ENCODE data around the gene NUBPL. TPM values are rescaled to one million over a fixed set of nuclear protein-coding genes. Genes with fewer than 3 reads are reported as not detected.
"Not testable (repeated sequence)": the region's sequence is repeated elsewhere in the genome, so short reads cannot be mapped to it uniquely, and the experiment has no call there.

The NUBPL gene
- total RNA-seq, 2 donors from 2014 or later, result 9.2 to 30.0 TPM

DNA sequence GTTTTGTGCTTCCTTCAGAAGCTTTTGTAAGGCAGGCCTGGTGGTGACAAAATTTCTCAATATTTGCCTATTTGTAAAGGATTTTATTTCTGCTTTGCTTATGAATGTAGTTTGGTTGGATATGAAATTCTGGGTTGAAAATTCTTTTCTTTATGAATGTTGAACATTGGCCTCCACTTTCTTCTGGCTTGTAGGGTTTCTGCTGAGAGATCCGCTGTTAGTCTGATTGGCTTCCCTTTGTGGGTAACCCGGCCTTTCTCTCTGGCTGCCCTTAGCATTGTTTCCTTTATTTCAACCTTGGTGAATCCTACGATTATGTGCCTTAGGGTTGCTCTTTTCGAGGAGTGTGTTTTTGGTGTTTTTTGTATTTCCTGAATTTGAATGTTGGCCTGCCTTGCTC, 58.2 kb downstream of the NUBPL start:
- H3K4me3 ChIP-seq, result no peak overlapping the region
- ATAC-seq (ENCODE audit: insufficient number of reproducible peaks, low FRiP score, low read depth) (no peak), DNase-seq (ENCODE audit: low spot score) (no peak)
- no peaks in the 10 kb centered on the region for H3K36me3 ChIP-seq
- TF ChIP-seq, protein P1, sequence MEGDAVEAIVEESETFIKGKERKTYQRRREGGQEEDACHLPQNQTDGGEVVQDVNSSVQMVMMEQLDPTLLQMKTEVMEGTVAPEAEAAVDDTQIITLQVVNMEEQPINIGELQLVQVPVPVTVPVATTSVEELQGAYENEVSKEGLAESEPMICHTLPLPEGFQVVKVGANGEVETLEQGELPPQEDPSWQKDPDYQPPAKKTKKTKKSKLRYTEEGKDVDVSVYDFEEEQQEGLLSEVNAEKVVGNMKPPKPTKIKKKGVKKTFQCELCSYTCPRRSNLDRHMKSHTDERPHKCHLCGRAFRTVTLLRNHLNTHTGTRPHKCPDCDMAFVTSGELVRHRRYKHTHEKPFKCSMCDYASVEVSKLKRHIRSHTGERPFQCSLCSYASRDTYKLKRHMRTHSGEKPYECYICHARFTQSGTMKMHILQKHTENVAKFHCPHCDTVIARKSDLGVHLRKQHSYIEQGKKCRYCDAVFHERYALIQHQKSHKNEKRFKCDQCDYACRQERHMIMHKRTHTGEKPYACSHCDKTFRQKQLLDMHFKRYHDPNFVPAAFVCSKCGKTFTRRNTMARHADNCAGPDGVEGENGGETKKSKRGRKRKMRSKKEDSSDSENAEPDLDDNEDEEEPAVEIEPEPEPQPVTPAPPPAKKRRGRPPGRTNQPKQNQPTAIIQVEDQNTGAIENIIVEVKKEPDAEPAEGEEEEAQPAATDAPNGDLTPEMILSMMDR (IDR thresholded peaks at IDR 0.05), result no peak
- no peaks in the 10 kb centered on the region for H3K27me3 ChIP-seq (replicated peaks; ENCODE audit: insufficient read depth)
- no peaks in the 10 kb centered on the region for H3K9me3 ChIP-seq
- no peaks in the 10 kb centered on the region for H3K4me1 ChIP-seq (ENCODE audit: control insufficient read depth in 1 of 2, low read depth in 2 of 2)
- H3K27ac ChIP-seq, result no peak overlapping the region

DNA sequence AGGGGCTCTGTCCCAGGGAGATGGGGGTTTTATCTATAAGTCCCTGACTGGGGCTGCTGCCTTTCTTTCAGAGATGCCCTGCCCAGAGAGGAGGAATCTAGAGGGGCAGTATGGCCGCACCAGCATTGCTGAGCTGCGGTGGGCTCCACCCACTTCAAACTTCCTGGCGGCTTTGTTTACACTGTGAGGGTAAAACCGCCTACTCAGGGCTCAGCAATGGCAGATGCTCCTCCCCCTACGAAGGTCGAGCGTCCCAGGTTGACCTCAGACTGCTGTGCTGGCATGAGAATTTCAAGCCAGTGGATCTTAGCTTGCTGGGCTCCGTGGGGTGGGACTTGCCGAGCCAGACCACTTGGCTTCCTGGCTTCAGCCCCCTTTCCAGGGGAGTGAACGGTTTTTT, 59.7 kb downstream of the NUBPL start:
- not testable (repeated sequence) for H3K4me1 ChIP-seq (ENCODE audit: control insufficient read depth in 1 of 2, low read depth in 2 of 2); H3K9me3 ChIP-seq; H3K27ac ChIP-seq; H3K27me3 ChIP-seq (replicated peaks; ENCODE audit: insufficient read depth); H3K36me3 ChIP-seq; H3K4me3 ChIP-seq; DNase-seq (ENCODE audit: low spot score); ATAC-seq (ENCODE audit: insufficient number of reproducible peaks, low FRiP score, low read depth)

DNA sequence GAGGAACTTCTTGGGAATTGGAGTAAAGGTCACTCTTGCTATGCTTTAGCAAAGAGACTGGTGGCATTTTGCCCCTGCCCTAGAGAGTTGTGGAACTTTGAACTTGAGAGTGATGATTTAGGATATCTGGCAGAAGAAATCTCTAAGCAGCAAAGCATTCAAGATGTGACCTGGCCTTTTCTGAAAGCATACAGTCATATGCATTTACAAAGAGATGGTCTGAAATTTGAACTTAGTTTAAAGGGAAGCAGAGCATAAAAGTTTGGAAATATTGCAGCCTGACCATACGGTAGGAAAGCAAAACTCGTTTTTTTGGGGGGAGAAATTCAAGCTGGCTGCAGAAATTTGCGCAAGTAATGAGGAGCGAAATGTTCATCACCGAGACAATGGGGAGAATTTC, 60.9 kb downstream of the NUBPL start:
- no peak for ATAC-seq (ENCODE audit: insufficient number of reproducible peaks, low FRiP score, low read depth)

DNA sequence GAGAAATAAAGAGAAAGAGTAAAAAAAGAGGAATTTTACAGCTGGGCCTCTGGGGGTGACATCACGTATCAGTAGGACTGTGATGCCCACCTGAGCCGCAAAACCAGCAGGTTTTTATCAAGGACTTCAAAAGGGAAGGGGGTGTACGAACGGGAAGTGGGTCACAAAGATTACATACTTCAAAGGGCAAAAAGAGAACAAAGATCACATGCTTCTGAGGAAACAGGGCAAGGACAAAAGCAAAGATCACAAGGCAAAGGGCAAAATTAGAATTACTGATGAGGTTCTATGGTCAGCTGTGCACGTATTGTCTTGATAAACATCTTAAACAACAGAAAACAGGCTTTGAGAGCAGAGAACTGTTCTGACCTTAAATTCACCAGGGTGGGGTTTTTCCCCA, 91.7 kb downstream of the NUBPL start:
- not testable (repeated sequence) for ATAC-seq (ENCODE audit: insufficient number of reproducible peaks, low FRiP score, low read depth); H3K4me3 ChIP-seq; H3K27ac ChIP-seq; DNase-seq (ENCODE audit: low spot score); H3K4me1 ChIP-seq (ENCODE audit: control insufficient read depth in 1 of 2, low read depth in 2 of 2); H3K27me3 ChIP-seq (replicated peaks; ENCODE audit: insufficient read depth); H3K9me3 ChIP-seq; H3K36me3 ChIP-seq

More for the DNA sequence above, 60.9 kb downstream of the NUBPL start:
- Histone ChIP-seq H3K4me1 (ENCODE audit: control insufficient read depth in 1 of 2, low read depth in 2 of 2) (no peaks in the 10 kb centered on the region), H3K36me3 (no peaks in the 10 kb centered on the region), H3K27me3 (replicated peaks; ENCODE audit: insufficient read depth) (no peaks in the 10 kb centered on the region), H3K27ac (no peak overlapping the region), H3K4me3 (no peak overlapping the region), H3K9me3 (no peaks in the 10 kb centered on the region)
- no peak for DNase-seq (ENCODE audit: low spot score)
- TF ChIP-seq, protein P1 (IDR thresholded peaks at IDR 0.05), result no peak

DNA sequence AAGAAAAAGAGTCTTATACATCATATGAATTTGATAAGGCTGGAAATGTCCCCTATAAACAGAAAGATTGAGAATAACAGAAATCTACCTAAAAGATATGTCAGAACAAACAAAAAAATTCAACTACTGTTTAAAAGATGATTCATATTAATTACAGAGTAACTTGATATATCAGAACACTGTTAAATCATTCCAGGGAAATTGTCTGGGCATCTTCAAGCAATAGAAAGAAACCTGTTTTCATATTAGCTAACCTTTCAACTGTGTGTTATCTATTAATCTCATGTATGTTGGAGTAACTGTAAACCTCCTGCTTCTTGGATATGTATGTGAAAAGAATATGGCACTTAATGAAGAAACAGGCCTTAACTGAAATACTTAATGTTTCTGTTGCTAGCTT, 96.7 kb downstream of the NUBPL start:
- ATAC-seq (ENCODE audit: insufficient number of reproducible peaks, low FRiP score, low read depth) (no peak), DNase-seq (ENCODE audit: low spot score) (no peak)
- no peaks in the 10 kb centered on the region for H3K36me3 ChIP-seq
- H3K4me3 ChIP-seq, result no peak overlapping the region
- H3K9me3 ChIP-seq, result peaks cover 3% of the 10 kb centered on the region
- H3K27me3 ChIP-seq (replicated peaks; ENCODE audit: insufficient read depth), result no peaks in the 10 kb centered on the region
- no peaks in the 10 kb centered on the region for H3K4me1 ChIP-seq (ENCODE audit: control insufficient read depth in 1 of 2, low read depth in 2 of 2)
- TF ChIP-seq, protein P1 (IDR thresholded peaks at IDR 0.05), result no peak
- H3K27ac ChIP-seq, result no peak overlapping the region

DNA sequence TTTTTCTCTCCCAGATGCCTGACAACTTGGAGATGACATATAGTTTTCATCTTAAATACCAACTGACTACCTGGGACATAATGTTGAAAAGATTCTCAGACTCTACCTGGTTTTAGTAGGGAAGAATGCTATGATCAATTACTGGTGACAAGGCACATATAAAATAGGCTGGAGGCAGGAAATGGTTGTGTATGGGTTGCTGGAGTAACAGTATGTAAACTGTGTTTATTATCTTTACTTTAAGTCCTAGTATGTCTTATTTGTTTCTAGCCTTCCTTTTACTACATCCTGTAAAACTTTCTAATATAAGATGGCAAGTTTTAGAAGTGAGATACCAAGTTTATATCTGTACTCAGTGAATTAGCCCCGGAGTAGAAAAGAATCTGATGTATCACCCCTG, 98.1 kb downstream of the NUBPL start:
- H3K27me3 ChIP-seq (replicated peaks; ENCODE audit: insufficient read depth), result no peaks in the 10 kb centered on the region
- H3K4me1 ChIP-seq (ENCODE audit: control insufficient read depth in 1 of 2, low read depth in 2 of 2), result no peaks in the 10 kb centered on the region
- H3K36me3 ChIP-seq, result no peaks in the 10 kb centered on the region
- no peak overlapping the region for H3K27ac ChIP-seq
- no peak overlapping the region for H3K4me3 ChIP-seq
- no peaks in the 10 kb centered on the region for H3K9me3 ChIP-seq
- DNase-seq (ENCODE audit: low spot score), result no peak
- TF ChIP-seq, protein P1 (IDR thresholded peaks at IDR 0.05), result no peak
- ATAC-seq (ENCODE audit: insufficient number of reproducible peaks, low FRiP score, low read depth), result no peak

Measured in thoracic aorta (tissue), 2 donors.